Mesothelial cell of epicardium (in vitro differentiated cells): ENCODE results near the gene ZBTB7B. TPM values are rescaled to one million over a fixed set of nuclear protein-coding genes. Genes with fewer than 3 reads are reported as not detected.

Experiments
- DNase-seq, 2 experiments: peaks; one replicate each; pipeline ENCODE4 v3.0.0; 2021; ENCODE audit warnings: low spot score in 2 of 2; ENCODE audit not compliant: unreplicated experiment in 2 of 2
- H3K27ac Mint-ChIP-seq: 2 replicates; pipeline ENCODE4 v1.8.0; 2021; ENCODE audit warnings: mixed read lengths
- H3K27me3 Mint-ChIP-seq: 2 replicates; pipeline ENCODE4 v1.8.0; 2021; ENCODE audit warnings: low read depth, mixed read lengths
- H3K36me3 Mint-ChIP-seq: 2 replicates; pipeline ENCODE4 v1.8.0; 2021; ENCODE audit warnings: mixed read lengths
- H3K4me1 Mint-ChIP-seq: 2 replicates; pipeline ENCODE4 v1.8.0; 2021; ENCODE audit warnings: mixed read lengths
- H3K4me3 Mint-ChIP-seq: 2 replicates; pipeline ENCODE4 v1.8.0; 2021; ENCODE audit warnings: mild to moderate bottlenecking, moderate library complexity, mixed read lengths
- H3K9me3 Mint-ChIP-seq: 2 replicates; pipeline ENCODE4 v1.8.0; 2021; ENCODE audit warnings: mixed read lengths
- CTCF ChIP-seq: fragments of 200-600 bp; sonication (generic); IDR thresholded peaks from one replicate; pipeline ENCODE4 v1.5.0; 2021; ENCODE audit warnings: antibody characterized with exemption; ENCODE audit not compliant: unreplicated experiment
- total RNA-seq: library from RNA; stranded (reverse); gene quantifications from 3 replicates; pipeline ENCODE4 v1.2.1, GENCODE V29; 2021

Gene ZBTB7B
- total RNA-seq, 1 donor from 2014 or later = 21.7 TPM

DNA sequence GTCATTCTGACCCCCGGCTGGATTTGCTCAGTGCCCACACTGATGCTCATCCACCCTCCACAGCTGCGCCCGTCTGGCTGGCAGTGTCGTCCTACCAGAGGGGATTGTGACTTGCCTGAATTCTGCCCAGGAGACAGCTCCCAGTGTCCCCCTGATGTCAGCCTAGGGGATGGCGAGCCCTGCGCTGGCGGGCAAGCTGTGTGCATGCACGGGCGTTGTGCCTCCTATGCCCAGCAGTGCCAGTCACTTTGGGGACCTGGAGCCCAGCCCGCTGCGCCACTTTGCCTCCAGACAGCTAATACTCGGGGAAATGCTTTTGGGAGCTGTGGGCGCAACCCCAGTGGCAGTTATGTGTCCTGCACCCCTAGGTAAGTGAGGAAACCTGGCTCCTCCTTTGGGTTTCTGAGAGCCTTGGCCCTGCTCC, 55.2 kb downstream of the ZBTB7B start:
- Mint-ChIP-seq H3K9me3 (no peaks in the 10 kb centered on the region), H3K27me3 (peaks cover 4% of the 10 kb centered on the region), H3K4me3 (no peak overlapping the region), H3K36me3 (peaks cover 2% of the 10 kb centered on the region), H3K27ac (no peak overlapping the region), H3K4me1 (peaks cover 14% of the 10 kb centered on the region)
- TF ChIP-seq CTCF = no peak
- DNase-seq = no peak

- Mint-ChIP-seq H3K4me3 (no peak overlapping the region), H3K9me3 (no peaks in the 10 kb centered on the region), H3K4me1 (peaks cover 32% of the 10 kb centered on the region), H3K36me3 (peaks cover 2% of the 10 kb centered on the region), H3K27ac (no peak overlapping the region), H3K27me3 (peaks cover 2% of the 10 kb centered on the region)
- TF ChIP-seq CTCF = no peak
- DNase-seq = no peak
Measured at GRCh38 chr1:155060736-155061135, 58.1 kb downstream of the ZBTB7B start.

DNA sequence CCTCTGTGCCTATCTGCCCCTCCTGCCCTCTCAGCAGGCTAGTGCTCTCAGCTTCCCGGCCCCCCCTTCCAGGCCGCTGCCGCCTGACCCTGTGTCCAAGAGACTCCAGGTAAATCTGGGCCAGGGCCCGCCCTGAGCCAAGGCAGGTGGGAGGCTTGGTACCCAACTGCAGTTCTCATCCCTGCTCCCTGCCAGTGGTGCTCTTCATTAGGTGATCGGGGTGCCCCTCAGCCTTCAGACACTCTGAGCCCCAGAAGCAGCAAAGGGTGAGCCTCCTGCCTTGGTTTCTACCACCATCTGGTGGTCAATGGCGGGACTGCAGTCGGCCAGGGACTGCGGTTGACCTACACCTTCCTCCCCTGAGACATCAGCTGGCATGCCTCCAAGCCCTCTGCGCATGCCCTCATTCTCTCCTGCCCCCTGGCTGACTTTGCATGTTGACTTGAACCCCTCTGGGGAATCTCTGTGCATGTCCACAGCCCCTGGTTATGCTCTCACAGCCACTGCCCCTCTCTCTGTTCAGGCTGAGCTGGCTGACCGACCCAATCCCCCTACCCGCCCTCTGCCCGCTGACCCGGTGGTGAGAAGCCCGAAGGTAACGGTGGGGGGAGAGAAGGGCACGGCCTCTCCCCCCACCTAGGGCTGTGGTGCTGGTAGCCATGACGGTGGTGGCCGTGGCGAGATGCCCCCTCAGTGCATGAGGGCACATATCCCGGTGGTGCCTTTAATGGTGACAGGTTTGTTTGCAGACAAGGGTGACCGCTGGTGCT, 59.0 kb downstream of the ZBTB7B start:
- peak; percentile 96 for TF ChIP-seq CTCF

DNA sequence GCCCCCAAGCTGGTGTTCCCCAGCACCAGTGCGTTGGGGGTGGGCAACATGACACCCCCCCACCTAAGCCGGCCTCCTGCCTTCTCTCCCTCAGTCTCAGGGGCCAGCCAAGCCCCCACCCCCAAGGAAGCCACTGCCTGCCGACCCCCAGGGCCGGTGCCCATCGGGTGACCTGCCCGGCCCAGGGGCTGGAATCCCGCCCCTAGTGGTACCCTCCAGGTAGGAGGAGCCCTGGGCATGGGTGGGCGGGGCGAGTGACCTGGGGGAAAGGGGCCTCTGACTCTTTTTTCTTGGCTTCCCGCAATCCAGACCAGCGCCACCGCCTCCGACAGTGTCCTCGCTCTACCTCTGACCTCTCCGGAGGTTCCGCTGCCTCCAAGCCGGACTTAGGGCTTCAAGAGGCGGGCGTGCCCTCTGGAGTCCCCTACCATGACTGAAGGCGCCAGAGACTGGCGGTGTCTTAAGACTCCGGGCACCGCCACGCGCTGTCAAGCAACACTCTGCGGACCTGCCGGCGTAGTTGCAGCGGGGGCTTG, 59.6 kb downstream of the ZBTB7B start:
- no peak for TF ChIP-seq CTCF
- Mint-ChIP-seq H3K36me3 (peaks cover 7% of the 10 kb centered on the region), H3K27ac (no peak overlapping the region), H3K4me1 (peaks cover 32% of the 10 kb centered on the region), H3K4me3 (peak overlapping the region; percentile 76), H3K27me3 (peaks cover 2% of the 10 kb centered on the region), H3K9me3 (no peaks in the 10 kb centered on the region)
- no peak for DNase-seq

More for the DNA sequence above, 59.0 kb downstream of the ZBTB7B start:
- peak overlapping the region; percentile 46 for H3K4me3 Mint-ChIP-seq
- no peaks in the 10 kb centered on the region for H3K9me3 Mint-ChIP-seq
- peaks cover 2% of the 10 kb centered on the region for H3K27me3 Mint-ChIP-seq
- peaks cover under 1% of the 10 kb centered on the region for H3K36me3 Mint-ChIP-seq
- peaks cover 32% of the 10 kb centered on the region for H3K4me1 Mint-ChIP-seq
- H3K27ac Mint-ChIP-seq = no peak overlapping the region
- DNase-seq = peak; percentile 80 to 95

DNA sequence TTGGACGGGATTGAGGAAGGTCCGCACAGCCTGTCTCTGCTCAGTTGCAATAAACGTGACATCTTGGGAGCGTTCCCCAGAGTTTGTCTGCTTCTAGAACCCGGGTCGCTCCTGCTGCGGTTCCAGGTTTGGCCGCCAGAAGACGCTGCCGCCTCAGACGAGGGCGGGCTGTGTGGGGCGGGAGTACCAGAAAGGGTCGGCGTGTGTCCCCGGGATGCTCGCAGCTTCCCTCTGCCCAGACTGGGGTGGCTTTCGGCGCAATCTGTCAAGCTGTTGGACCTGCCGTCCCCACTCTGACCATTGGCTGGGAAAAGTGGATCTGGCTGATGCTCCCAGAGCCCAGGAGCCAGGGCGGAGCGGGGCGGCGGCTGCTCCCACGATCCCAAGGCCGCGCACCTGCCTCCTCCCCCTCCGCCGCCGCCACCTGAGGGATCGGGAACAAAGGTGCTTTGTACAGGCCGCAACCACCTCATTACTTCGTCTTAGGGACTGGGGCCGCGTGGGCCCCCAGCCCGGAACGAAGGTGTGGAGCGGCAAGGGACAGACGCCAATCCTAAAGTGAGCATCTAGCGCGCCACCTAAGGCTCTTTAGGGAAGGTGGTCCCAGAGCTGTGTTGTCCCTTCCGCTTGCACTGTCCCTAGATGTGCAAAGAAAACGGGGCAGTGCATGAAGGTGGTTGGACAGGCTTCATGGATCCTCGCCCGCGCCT, 60.3 kb downstream of the ZBTB7B start:
- Mint-ChIP-seq H3K27ac (peak overlapping the region; percentile 70), H3K4me3 (peak overlapping the region; percentile 76), H3K36me3 (peaks cover 8% of the 10 kb centered on the region), H3K4me1 (peaks cover 32% of the 10 kb centered on the region), H3K27me3 (peaks cover 2% of the 10 kb centered on the region), H3K9me3 (no peaks in the 10 kb centered on the region)
- TF ChIP-seq CTCF = peak; percentile 91
- DNase-seq = peak in 1 of 2 experiments; percentile 89
